GM19438 (cell line): ENCODE measurements around the gene TMEM72.

ENCODE experiments used
- ATAC-seq: cut with Tn5 transposase; IDR thresholded peaks from one replicate; pipeline ENCODE4 v1.9.1; 2021; ENCODE audit warnings: low read depth; ENCODE audit not compliant: unreplicated experiment

Gene TMEM72

GRCh38 chr10:44888886-44889285 lies 22.3 kb upstream of the TMEM72 start:
- no peak for ATAC-seq

GRCh38 chr10:44889834-44890233 lies 21.3 kb upstream of the TMEM72 start:
- ATAC-seq = no peak

GRCh38 chr10:44890696-44891563 lies 20.2 kb upstream of the TMEM72 start:
- no peak for ATAC-seq

GRCh38 chr10:44891721-44892120 lies 19.4 kb upstream of the TMEM72 start:
- no peak for ATAC-seq

- no peak for ATAC-seq
These were observed 17.3 kb upstream of the TMEM72 start for GRCh38 chr10:44893604-44894468.

- ATAC-seq = no peak
These were observed 16.4 kb upstream of the TMEM72 start for GRCh38 chr10:44894691-44895090.

- ATAC-seq = peak; percentile 65
These were observed 15.9 kb upstream of the TMEM72 start for GRCh38 chr10:44895280-44895679.

- no peak for ATAC-seq
These were observed 14.1 kb upstream of the TMEM72 start for GRCh38 chr10:44897049-44897448.

GRCh38 chr10:44898665-44899064 lies 12.5 kb upstream of the TMEM72 start:
- ATAC-seq = no peak

- ATAC-seq = no peak
These were observed 11.6 kb upstream of the TMEM72 start for GRCh38 chr10:44899450-44900080.

- no peak for ATAC-seq
These were observed 8.1 kb upstream of the TMEM72 start for GRCh38 chr10:44902941-44903545.

- ATAC-seq = no peak
These were observed 4.7 kb upstream of the TMEM72 start for GRCh38 chr10:44906486-44906885.

GRCh38 chr10:44907556-44907955 lies 3.6 kb upstream of the TMEM72 start:
- ATAC-seq = no peak

- no peak for ATAC-seq
These were observed 2.9 kb upstream of the TMEM72 start for GRCh38 chr10:44908066-44908749.

GRCh38 chr10:44908936-44909630 lies 2.1 kb upstream of the TMEM72 start:
- ATAC-seq = no peak

GRCh38 chr10:44909910-44910309 lies 1.2 kb upstream of the TMEM72 start:
- no peak for ATAC-seq

GRCh38 chr10:44910602-44911001 lies 535 bp upstream of the TMEM72 start:
- ATAC-seq = no peak

GRCh38 chr10:44911951-44912350 lies 814 bp downstream of the TMEM72 start:
- no peak for ATAC-seq

- ATAC-seq = no peak
These were observed 2.4 kb downstream of the TMEM72 start for GRCh38 chr10:44913350-44914081.
